Right ventricle myocardium superior (tissue), 1 donor: ENCODE measurements around the gene IQSEC3. TPM values are rescaled to one million over a fixed set of nuclear protein-coding genes. Genes with fewer than 3 reads are reported as not detected.
A peak's percentile ranks its signal among the peaks of the same experiment; 100 is the strongest.
"Not testable (repeated sequence)": the region's sequence is repeated elsewhere in the genome, so short reads cannot be mapped to it uniquely, and the experiment has no call there.

Experiments used
- ATAC-seq: fragments of 200-7000 bp; cut with Tn5 transposase; one replicate; pipeline ENCODE4 v1.9.1; 2020; ENCODE audit warnings: mild to moderate bottlenecking; ENCODE audit not compliant: poor library complexity
- DNase-seq: peaks from one replicate; pipeline ENCODE4 v3.0.0-alpha.2; 2020
- intact Hi-C: fragments of 100-400 bp; cut with DNase I; formaldehyde crosslinking; loops from one replicate; pipeline ENCODE4 v1.11.2; 2022
- total RNA-seq: library from RNA; stranded (reverse); fragmentation: NEBNext Ultra II Directional; extraction: Animal tissue kit (Norgen Biotek cat#: 25700); gene quantifications from one replicate; pipeline ENCODE4 v1.2.1, GENCODE V29; 2021
- donor health status: DM: no; HTN: yes; CAD: no; lungs with severe emphysema.

Gene IQSEC3
- total RNA-seq, 1 donor from 2014 or later, result 1.5 TPM

DNA sequence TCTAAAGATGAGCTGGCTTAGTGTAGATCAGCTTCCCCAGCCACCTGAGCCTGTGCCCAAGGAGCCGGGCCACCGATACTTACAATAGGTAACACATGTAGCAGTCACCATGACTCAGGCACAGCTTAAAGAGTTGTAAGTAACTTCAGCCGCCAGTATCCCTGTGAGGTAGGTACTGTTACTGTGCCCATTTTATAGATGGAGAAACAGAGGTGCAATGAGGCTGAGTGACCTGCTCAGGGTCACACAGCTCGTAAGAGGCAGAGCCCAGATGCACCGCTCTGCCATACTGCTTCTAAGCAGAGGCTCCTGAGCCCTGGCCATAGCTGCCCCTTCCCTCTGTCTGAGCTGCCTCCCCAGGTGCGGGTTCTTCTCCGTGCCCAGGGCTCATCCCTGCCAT, 58.5 kb downstream of the IQSEC3 start:
- no peak for ATAC-seq
- no peak for DNase-seq
- intact Hi-C loops, result no loop called here

GRCh38 chr12:125566-125965, 59.0 kb downstream of the IQSEC3 start:
- no peak for DNase-seq
- no peak for ATAC-seq
- intact Hi-C loops, result no loop called here

DNA sequence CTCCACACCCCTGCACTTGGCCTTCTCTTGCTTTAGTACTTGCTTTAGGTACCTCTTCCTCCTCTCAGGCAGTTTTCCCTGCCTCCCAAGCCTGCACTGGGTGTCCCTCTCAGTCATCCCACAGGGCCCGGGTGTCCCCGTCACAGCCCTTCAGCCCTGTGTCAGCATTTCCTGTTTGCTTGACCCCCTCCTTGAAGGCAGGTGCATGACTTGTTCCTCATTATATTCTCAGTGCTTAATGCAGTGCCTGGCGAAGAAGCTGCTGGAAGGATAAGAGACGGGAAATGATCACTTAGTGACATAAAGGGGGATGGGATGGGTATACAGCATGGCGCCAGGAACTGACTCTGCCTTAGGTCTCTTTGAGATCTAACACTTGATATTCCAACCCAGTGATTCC, 61.5 kb downstream of the IQSEC3 start:
- no peak for DNase-seq
- intact Hi-C loops, result no loop called here
- peak; percentile 60 for ATAC-seq

- ATAC-seq, result no peak
- intact Hi-C loops, result no loop called here
- no peak for DNase-seq
Observed at GRCh38 chr12:129001-129400, 62.4 kb downstream of the IQSEC3 start.

DNA sequence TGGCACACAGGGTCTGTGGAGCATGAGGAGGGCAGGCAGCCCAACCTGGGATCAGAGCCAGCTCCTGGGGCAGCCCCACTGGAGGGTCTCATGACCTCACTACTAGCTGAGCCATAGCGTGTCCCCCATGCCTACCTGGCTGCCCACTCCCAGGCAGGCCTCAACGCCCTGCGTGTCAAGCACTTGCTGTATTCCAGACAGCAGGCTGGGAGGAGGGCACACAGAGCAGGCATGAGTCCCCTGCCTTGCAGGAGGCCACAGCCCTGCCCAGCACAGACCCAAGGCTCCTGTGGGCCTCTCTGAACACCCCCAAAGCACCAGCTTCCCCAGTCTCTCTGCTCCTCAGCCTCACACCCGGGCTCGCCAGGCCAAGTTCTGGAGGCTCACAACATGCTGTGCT, 64.0 kb downstream of the IQSEC3 start:
- intact Hi-C loops, result no loop called here
- no peak for DNase-seq
- no peak for ATAC-seq

- intact Hi-C loops, result no loop called here
- ATAC-seq (no peak), DNase-seq (no peak)
Observed at GRCh38 chr12:131008-131407, 64.4 kb downstream of the IQSEC3 start.

DNA sequence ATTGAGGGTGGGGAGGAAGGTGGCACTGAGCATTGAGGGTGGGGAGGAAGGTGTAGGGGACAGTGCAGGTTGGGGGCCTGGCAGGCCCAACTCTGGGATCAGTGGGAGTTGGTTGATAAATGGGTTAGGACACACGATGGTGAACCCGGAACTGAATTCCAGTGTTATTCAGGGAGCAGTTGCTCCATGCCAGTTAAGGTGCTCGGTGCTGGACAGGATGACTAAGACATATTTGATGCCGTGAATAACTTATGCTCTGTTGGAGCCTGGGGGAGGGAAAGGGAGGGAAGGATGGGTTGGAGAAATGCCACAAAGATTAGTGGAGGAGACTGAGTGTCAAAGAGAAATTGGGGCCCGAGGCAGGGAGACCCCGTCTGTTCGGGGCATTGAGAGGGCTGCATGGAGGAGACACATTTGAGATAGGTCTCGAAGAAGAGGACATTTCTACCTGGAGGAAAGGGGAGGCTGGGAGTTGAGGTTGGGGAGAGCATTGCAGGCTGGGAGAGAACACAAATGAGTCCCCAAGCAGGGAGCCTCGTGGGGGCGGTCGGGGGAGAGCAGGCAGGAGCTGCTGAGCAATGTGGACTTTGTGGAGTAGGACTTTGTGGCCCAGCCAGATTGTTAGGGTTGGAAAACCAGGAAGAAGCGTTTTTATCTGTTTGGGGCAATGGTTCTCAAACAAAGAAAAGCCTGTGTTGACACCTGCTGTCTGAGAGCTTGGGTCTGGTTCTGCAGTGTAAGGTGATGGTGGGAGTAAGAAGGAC, 65.3 kb downstream of the IQSEC3 start:
- ATAC-seq (no peak), DNase-seq (no peak)
- intact Hi-C loops, result no loop called here

- intact Hi-C loops, DNase-seq, ATAC-seq: not testable (repeated sequence)
Observed at GRCh38 chr12:133616-134232, 67.2 kb downstream of the IQSEC3 start.

DNA sequence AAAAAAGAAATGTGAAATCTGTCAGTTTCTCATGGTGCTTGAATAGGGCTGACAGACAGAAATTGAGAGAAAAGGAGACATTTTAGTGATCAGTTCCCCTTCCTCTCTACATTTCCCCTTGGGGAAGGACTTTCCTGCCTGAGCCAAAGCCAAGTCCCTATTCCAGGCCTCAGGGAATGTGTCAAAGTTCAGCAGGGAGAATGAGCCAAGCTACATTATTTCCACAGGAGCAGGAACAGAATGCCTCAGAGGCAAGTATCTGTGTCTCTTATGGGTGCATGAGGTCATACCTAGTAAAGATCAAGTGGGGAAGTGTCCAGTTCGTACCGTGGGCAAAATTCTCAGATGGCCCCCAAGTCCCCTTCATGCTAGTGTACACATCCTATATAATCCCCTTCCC, 68.6 kb downstream of the IQSEC3 start:
- ATAC-seq, result no peak
- intact Hi-C loops, result no loop called here
- no peak for DNase-seq

DNA sequence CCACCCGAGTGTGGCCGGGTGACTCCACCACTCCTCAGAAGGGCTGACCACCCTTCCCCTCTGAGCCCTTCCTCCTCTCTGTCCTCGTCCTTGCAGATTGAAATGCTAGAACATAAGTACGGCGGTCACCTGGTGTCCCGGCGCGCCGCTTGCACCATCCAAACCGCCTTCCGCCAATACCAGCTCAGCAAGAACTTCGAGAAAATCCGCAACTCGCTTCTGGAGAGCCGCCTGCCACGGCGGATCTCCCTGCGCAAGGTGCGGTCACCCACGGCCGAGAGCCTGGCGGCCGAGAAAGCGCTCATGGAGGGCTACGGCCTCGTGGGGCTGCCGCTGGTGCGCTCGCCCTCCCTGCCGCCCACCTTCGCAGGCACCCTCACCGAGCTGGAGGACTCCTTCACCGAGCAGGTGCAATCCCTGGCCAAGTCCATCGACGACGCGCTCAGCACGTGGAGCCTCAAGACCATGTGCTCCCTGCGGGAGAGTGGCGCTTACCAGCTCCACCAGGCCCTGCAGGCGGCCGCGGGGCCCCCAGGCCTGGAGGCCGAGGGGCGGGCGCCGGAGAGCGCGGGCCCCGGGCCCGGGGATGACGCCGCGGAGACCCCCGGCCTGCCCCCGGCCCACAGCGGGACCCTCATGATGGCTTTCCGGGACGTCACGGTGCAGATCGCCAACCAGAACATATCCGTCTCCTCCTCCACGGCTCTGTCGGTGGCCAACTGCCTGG, 71.8 kb downstream of the IQSEC3 start:
- ATAC-seq (no peak), DNase-seq (no peak)
- intact Hi-C loops, result no loop called here

- intact Hi-C loops, result no loop called here
- peak; percentile 62 for DNase-seq
- ATAC-seq, result peak; percentile 40
Observed at GRCh38 chr12:138898-139534, 72.4 kb downstream of the IQSEC3 start.

- ATAC-seq, result no peak
- intact Hi-C loops, result no loop called here
- no peak for DNase-seq
Observed at GRCh38 chr12:139585-139984, 73.0 kb downstream of the IQSEC3 start.

DNA sequence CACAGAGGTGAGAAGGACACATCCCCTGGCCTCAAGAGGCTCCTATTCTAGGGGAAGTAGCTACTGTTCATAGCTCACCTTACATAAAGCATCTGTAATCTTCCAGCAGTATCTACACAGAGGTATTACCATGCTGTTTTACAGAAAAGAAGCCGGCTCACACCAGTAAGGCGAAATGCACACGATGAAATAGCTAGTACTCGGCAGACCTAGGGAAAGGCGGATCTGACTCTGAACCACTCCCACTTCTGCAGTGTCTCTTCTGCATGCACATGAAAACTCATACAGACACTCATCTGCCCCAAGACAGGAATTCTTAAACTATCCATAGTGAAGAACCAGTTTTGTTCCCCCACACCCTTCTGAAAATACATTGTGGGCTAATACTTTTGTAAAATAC, 73.6 kb downstream of the IQSEC3 start:
- no peak for DNase-seq
- intact Hi-C loops, result no loop called here
- no peak for ATAC-seq

- no peak for ATAC-seq
- no peak for DNase-seq
- intact Hi-C loops, result no loop called here
Observed at GRCh38 chr12:143964-144649, 77.5 kb downstream of the IQSEC3 start.

DNA sequence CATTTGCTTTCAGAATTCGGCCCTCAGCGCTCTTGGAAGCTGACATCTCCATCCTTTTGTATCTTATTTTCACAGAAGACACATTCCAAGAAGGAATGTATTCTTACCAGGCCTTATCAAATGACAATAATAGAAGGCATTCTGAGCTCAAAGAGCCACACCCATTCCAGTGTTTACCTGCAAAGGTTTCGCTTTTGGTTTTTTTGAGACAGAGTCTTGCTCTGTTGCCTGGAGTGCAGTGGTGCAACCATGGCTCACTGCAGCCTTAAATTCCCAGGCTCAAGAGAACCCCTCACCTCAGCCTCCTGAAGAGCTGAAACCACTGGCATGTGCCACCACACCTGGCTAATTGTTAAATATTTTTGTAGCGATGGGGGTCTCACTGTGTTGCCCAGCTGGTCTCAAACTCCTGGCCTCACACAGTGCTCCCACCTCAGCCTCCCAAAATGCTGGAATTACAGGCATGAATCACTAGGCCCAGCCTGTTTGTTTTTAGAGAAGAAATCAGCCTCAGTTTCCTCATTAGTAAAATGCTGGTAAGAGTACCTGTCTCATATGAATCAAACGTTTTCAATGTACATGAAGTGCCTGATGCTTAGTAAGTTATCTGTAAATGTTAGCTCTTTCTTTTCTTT, 78.2 kb downstream of the IQSEC3 start:
- no peak for DNase-seq
- intact Hi-C loops, result no loop called here
- ATAC-seq, result no peak

DNA sequence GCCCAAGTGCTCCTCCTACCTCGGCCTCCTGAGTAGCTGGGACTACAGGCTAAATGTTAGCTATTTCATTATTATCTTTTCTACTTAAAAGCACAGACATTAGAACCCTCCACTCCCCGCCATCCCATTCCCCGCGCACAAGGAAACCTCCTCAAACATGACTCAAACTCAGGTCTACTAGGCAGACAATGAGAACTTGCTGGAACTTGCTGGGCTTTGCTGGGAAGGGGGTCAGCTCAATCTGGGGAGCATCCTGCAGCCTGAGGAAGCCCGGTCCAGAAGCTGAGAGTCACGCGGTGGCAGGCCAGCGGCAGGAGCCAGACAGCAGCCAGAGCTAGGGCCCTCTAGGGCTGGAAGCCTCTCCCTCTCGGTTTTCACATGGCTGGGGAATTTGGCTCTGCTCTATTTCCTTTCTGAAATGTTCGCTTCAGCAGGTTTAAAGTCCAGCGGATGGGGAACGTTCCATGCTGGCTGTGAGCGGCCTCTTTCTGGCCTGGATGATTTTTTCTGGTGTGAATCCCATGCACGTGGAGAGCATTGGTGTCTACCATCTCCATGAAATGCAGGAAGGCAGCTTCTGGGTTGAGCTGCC, 78.9 kb downstream of the IQSEC3 start:
- ATAC-seq (no peak), DNase-seq (no peak)
- intact Hi-C loops, result no loop called here

DNA sequence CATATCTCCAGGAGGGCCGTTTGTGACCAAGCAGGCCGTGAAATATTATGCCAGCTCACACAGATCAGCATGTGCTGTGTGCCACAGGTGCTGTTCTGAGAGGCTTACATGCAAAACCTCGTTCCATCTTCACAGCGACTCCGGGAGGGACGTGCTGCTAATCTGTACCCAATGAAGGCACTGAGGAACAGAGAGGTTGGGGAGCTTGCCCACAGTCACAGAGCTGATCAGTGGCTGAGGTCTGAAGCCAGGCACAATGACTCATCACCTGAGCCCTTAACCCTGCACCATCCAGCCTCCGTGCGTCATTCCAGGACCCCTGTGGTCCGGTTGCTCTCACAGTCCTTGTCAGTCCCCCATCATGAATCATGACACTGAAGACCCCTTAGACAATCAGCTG, 80.7 kb downstream of the IQSEC3 start:
- no peak for ATAC-seq
- intact Hi-C loops, result no loop called here
- DNase-seq, result no peak
